ENCODE measurements around the gene NPEPL1.
"Not testable (repeated sequence)": the region's sequence is repeated elsewhere in the genome, so short reads cannot be mapped to it uniquely, and the experiment has no call there.

NPEPL1 gene

DNA sequence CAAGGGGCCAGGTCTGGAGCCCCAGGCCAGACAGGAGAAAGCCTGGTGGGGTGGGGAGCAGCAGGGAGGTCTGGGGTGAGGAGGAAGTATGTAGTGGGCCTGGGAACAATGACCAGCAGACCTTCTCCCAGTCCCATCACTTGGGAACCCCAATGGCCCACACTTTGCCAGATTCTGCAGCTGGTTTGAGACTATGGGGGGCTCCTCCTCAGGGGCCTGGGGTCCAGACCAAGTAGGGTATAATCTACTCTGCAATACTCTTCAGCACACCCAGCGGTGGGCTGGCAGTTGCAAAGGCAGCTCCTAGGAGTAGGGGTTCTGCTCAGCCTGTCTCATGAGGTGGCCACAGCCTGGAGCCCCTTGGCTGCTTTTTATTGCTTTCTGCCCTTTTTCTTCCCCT, 52.8 kb downstream of the NPEPL1 start:
- no peak for DNase-seq

GRCh38 chr20:58746620-58747019, 54.0 kb downstream of the NPEPL1 start:
- no peak for DNase-seq

- no peak for DNase-seq
Observed at GRCh38 chr20:58747211-58747610, 54.6 kb downstream of the NPEPL1 start.

- no peak for DNase-seq
Observed at GRCh38 chr20:58748618-58749017, 56.0 kb downstream of the NPEPL1 start.

DNA sequence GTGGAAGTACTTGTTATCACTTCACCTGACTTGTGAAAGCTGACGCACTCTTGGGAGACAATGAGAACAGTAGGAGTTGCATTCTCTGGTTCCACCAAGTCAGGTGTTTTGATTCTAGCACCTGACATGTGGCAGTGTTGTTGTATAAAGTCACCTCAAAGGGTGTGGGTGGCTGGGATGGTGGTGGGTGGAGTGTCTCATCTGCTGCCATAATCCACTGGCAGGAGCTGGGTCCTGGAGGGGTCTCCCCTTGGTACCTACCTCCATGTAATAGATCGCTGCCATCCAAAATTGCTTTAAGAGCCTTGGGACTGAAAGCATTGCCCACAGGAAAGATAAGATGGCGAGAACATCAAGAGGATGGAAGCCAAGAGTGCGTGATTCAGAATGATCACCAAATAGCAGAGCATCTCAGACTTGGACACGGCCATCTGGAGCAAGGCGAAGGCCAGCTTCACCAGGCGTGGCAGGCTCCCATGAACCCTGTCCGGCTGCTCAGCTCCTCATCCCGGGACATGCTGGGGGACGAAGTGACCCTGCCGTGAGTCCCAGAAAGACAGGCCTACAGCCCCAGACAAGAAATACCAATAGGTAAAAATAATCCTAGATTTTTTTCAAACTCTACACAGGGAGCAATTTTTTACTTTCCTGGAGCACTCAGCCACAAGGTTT, 56.6 kb downstream of the NPEPL1 start:
- DNase-seq, result no peak

GRCh38 chr20:58749979-58750378, 57.4 kb downstream of the NPEPL1 start:
- DNase-seq, result no peak

DNA sequence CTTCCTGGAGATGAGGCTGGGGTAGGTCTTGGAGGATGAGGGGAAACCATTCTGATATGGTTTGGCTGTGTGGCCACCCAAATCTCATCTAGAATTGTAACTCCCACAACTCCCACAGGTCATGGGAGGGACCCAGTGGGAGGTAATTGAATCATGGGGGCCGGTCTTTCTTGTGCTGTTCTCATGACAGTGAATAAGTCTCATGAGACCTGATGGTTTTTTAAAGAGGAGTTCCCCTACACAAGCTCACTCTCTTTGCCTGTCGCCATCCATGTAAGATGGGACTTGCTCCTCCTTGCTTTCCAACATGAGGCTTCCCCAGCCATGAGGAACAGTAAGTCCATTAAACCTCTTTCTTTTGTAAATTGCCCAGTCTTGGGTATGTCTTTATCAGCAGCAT, 58.1 kb downstream of the NPEPL1 start:
- DNase-seq, result not testable (repeated sequence)

GRCh38 chr20:58751979-58752378, 59.4 kb downstream of the NPEPL1 start:
- DNase-seq, result no peak

DNA sequence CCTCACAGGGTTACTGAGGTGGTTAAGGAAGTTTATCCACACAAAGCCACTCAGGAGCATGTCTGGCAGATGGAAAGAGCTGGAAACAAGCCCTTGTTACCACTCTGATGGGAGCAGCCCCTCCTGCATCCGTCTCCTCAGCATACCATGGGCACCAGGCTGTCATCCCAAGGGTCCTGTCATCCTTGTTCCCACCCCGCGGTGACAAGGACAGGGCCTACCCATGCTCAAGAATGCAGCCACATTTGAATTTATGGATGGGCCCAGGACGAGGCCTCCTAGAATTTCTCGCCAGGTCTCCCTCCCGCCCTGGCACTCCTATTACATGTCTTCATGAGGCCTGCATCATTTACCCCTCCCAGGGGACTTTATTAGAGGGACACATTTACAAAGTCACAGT, 60.0 kb downstream of the NPEPL1 start:
- no peak for DNase-seq

- DNase-seq, result no peak
Observed at GRCh38 chr20:58753267-58753921, 60.8 kb downstream of the NPEPL1 start.

- no peak for DNase-seq
Observed at GRCh38 chr20:58753922-58754551, 61.4 kb downstream of the NPEPL1 start.

GRCh38 chr20:58754584-58754983, 62.0 kb downstream of the NPEPL1 start:
- no peak for DNase-seq

GRCh38 chr20:58755062-58755697, 62.6 kb downstream of the NPEPL1 start:
- DNase-seq, result no peak

DNA sequence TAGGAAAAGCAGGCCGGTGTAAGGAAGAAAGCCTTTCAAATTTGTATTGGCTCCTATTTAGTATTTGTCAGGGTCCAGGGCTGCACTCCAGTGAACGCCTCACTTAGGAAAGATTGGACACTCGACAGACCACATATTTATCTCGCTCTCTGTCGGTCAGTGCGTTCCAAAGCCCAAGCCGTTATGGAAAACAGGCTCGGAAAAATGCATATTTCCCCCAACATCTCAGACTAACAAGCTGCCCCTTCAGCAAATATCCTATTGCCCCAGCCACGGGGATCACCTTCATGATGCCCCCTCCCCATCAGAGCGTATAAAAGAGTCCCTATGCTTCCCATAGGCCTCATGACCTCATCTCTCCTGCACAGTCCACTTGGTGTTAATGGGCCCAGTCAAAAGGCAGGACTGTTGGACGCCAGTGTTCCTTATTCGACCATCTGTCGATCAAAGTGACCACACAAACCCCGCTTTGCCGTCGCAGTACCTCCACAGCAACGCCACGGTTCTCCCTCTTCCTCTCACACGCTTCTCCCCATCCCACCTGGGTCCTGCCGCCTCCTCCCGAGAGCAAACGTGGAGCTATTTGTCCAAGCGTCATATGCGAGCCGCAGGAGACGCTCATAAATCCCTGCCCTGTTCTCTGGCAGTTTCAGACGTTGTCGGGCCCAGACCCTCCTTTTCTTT, 63.3 kb downstream of the NPEPL1 start:
- no peak for DNase-seq

DNA sequence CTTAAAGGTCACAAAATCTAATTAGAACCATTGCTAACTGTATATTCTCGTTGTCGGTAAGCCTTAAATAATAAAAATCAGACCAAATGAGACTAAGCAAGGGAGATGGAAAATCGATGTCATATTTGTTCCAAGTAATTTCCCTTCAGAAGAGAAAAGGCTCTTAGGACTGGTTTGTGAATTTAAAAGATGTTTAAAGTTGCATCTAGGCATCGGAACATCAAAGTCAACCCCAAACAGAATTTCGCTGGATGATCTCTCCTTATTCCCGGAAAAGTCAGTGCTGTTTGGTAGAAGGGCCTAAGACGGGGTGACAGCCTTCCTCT, 63.8 kb downstream of the NPEPL1 start:
- DNase-seq, result no peak

DNA sequence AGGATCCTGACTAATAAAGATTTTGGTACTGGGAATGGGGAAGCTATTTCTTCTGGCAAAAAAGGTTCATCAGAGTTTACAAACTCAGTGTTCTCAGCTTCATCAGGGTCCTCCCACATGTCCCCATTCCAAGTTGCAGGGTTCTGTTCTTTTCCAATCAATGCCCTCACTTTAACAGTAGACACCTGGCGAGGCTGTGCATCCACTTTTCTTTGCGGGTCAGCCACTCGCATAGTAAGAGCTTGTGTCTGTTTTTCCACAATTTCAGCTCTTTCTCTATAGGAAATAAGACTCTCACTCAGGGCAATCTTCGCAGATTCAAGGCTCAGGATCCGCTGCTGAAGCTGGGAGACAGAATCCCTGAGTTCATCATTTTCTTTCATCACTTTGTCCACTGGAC, 65.0 kb downstream of the NPEPL1 start:
- not testable (repeated sequence) for DNase-seq

GRCh38 chr20:58759947-58760346, 67.3 kb downstream of the NPEPL1 start:
- DNase-seq, result no peak

DNA sequence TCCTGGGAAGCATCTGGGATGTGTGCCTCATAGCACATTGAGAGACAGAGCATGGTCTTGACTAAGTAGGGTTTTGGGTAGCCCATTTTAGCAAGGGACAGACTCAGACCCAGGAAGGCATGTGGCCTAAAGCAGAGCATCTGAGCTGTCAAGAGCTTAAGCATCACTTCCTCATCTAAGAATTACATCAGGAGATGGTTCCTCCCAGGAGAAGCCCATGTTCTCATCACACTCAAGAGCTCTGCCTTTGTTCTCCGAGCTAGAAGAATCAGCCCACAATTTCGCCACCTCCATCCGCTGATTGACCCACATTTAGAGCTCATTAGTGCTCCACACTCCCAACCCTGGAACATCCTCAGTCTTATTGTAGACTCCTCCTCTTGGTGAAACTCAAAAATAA, 68.3 kb downstream of the NPEPL1 start:
- no peak for DNase-seq

- no peak for DNase-seq
Observed at GRCh38 chr20:58762120-58762519, 69.5 kb downstream of the NPEPL1 start.

DNA sequence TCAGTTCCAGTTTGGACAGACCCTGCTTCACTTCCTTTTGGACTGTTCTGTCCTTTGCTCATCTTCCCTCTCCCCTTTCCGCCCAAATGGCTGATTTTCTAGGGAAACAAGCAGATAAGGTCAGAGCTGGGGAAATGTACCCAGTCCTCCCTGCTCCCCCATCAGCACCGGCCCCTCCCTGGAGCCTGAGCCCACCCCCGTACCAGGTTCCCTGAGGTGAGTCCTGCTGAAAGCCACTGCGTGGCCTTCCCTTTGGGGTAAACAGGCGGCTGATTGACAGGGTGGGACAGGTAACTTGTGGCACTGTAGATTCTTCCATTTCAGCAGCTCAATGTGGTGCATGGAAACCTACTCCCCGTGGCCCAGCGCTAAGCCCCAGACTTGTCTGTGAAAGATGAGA, 70.5 kb downstream of the NPEPL1 start:
- DNase-seq, result no peak

Data from NCI-H2081 treated with DMSO at 0.1 percent for 48 hours (cell line).